ENCODE data around the gene RORB.

DNA sequence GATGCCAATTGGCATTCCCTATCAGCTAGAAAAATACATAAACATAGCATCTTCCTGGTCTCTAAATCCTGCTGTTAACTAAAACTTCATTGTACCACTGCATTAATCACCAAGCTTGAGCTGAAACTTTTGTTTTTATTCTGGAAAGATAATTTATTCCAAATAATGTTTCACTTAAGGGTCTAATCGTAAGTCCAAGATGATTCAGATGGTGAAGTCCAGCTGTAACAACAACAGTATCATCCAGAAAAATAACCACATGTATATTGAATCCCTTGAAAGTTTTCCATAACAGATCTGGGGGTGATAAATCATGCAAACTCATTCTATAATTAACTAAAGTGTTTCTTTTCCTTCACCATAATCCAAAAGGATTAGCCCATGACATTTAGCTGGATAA lies 23.9 kb downstream of the RORB start:
- no peak for TF ChIP-seq POLR2AphosphoS5 (IDR thresholded peaks at IDR 0.05; ENCODE audit: low read depth, low read length)
- no peak for TF ChIP-seq POLR2A (IDR thresholded peaks at IDR 0.05; ENCODE audit: low read depth, low read length)
- TF ChIP-seq PAX5 (IDR thresholded peaks at IDR 0.05; ENCODE audit: insufficient read depth, low read length, severe bottlenecking), result no peak
- TF ChIP-seq TAF1 (IDR thresholded peaks at IDR 0.05; ENCODE audit: low read depth, low read length), result no peak
- no peak for TF ChIP-seq POU2F2 (IDR thresholded peaks at IDR 0.05; ENCODE audit: low read depth, low read length)
- no peak for TF ChIP-seq SPI1 (IDR thresholded peaks at IDR 0.05; ENCODE audit: low read depth, low read length)
